ENCODE data around the gene GPR87.

GRCh38 chr3:151282921-151283320 lies 33.7 kb downstream of the GPR87 start:
- peak; percentile 67 for TF ChIP-seq CTCF (IDR thresholded peaks at IDR 0.05)
- no peak for TF ChIP-seq NR3C1 (CRISPR knock-in tag; conservative IDR thresholded peaks at IDR 0.05; ENCODE audit: low read depth)
- TF ChIP-seq ZNF138 (CRISPR knock-in tag; conservative IDR thresholded peaks at IDR 0.05), result no peak
